Stomach (tissue), 4 donors: ENCODE measurements around the gene GNG7.
"Not testable (repeated sequence)": the region's sequence is repeated elsewhere in the genome, so short reads cannot be mapped to it uniquely, and the experiment has no call there.

Source experiments
- EP300 ChIP-seq: sonication (generic); formaldehyde crosslinking; IDR thresholded peaks from one replicate; pipeline ENCODE4 v1.6.1; 2017; ENCODE audit warnings: antibody characterized with exemption
- POLR2A ChIP-seq, 4 donors: fragments of 450-650 bp; IDR thresholded peaks; one replicate each; pipeline ENCODE4 v1.6.1; 2016; ENCODE audit warnings: antibody characterized with exemption in 4 of 4, control low read depth in 2 of 4, mild to moderate bottlenecking in 1 of 4, moderate library complexity in 1 of 4
- POLR2AphosphoS5 ChIP-seq, 3 donors: sonication (generic); formaldehyde crosslinking; IDR thresholded peaks; one replicate each; pipeline ENCODE4 v1.6.1; 2016; ENCODE audit warnings: antibody characterized with exemption in 3 of 3
- TF ChIP-seq, protein P1 (sequence below), 7 experiments: fragments of 450-650 bp in 4 of 7; fragments of 200-600 bp in 3 of 7; sonication (generic) in 3 of 7; IDR thresholded peaks; one replicate each; pipeline ENCODE4 v1.5.1; 2016 to 2019; ENCODE audit warnings: antibody characterized with exemption in 7 of 7, control low read depth in 2 of 7, mild to moderate bottlenecking in 1 of 7

DNA sequence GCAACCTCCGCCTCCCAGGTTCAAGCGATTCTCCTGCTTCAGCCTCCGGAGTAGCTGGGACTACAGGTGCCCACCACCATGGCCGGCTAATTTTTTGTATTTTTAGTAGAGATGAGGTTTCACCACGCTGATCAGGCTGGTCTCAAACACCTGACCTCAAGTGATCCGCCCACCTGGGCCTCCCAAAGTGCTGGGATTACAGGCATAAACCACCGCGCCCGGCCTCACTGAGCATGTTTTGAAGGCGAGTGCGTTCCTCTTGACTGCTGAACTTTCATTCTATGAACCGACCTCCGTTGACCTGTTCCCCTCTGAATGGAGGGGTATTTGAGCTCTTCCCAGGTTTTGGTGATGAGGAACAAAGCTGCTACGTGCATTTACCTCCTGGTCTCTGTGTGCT, 209.0 kb downstream of the GNG7 start:
- TF ChIP-seq, protein P1, sequence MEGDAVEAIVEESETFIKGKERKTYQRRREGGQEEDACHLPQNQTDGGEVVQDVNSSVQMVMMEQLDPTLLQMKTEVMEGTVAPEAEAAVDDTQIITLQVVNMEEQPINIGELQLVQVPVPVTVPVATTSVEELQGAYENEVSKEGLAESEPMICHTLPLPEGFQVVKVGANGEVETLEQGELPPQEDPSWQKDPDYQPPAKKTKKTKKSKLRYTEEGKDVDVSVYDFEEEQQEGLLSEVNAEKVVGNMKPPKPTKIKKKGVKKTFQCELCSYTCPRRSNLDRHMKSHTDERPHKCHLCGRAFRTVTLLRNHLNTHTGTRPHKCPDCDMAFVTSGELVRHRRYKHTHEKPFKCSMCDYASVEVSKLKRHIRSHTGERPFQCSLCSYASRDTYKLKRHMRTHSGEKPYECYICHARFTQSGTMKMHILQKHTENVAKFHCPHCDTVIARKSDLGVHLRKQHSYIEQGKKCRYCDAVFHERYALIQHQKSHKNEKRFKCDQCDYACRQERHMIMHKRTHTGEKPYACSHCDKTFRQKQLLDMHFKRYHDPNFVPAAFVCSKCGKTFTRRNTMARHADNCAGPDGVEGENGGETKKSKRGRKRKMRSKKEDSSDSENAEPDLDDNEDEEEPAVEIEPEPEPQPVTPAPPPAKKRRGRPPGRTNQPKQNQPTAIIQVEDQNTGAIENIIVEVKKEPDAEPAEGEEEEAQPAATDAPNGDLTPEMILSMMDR (IDR thresholded peaks at IDR 0.05) = not testable (repeated sequence)
- not testable (repeated sequence) for TF ChIP-seq POLR2AphosphoS5 (IDR thresholded peaks at IDR 0.05); EP300; POLR2A (IDR thresholded peaks at IDR 0.05)
